Right cardiac atrium (tissue), 5 donors: ENCODE measurements around the gene CRABP2. TPM values are rescaled to one million over a fixed set of nuclear protein-coding genes. Genes with fewer than 3 reads are reported as not detected.

Source experiments
- polyA plus RNA-seq: library from polyadenylated mRNA; stranded (reverse); fragments of 200-250 nt; gene quantifications from one replicate; pipeline ENCODE4 v1.2.3, GENCODE V29; 2013
- total RNA-seq, 4 donors: library from RNA; stranded (reverse); fragmentation: NEBNext Ultra II Directional; extraction: Animal tissue kit (Norgen Biotek cat#: 25700); gene quantifications; one replicate each; pipeline ENCODE4 v1.2.1, GENCODE V29; 2021
- donor health status: healthy with polysubstance abuse.
- donor health status: DM: no; HTN: yes; CAD: no.
- donor health status: DM: no; HTN: no; CAD: no.
- donor health status: DM: no; HTN: yes; CAD: no; lungs with severe emphysema.
- donor health status: DM: yes; HTN: yes; CAD: no.

The CRABP2 gene
- total and polyA plus RNA-seq, 5 donors = 0.71 to 1.6 (median 0.76) TPM

Other genes starting within 250 kb of the CRABP2 start
- 10 to 100 TPM; 81.5 to 99.2 (median 89.6) TPM for gene MEF2D, start 204.8 kb downstream of the CRABP2 start, total RNA-seq
- gene MEF2D, start 204.8 kb downstream of the CRABP2 start, polyA plus RNA-seq = 53.0 TPM
- under 1 TPM; 0.06 to 0.86 (median 0.55) TPM for gene IQGAP3, start 133.0 kb downstream of the CRABP2 start, total RNA-seq
- gene IQGAP3, start 133.0 kb downstream of the CRABP2 start, polyA plus RNA-seq = 0.09 TPM
- gene TTC24, start 125.9 kb downstream of the CRABP2 start, total RNA-seq = not detected
- gene TTC24, start 125.9 kb downstream of the CRABP2 start, polyA plus RNA-seq = not detected
- 100 to 1,000 TPM in 1 of 4 donors, 10 to 100 TPM in 3; 95.0 to 111 (median 98.9) TPM for gene NAXE, start 113.8 kb downstream of the CRABP2 start, total RNA-seq
- 131 TPM for gene NAXE, start 113.8 kb downstream of the CRABP2 start, polyA plus RNA-seq
- gene GPATCH4, start 104.1 kb downstream of the CRABP2 start, total RNA-seq = 10 to 100 TPM; 13.4 to 21.6 (median 14.5) TPM
- gene GPATCH4, start 104.1 kb downstream of the CRABP2 start, polyA plus RNA-seq = 14.7 TPM
- gene HAPLN2, start 86.2 kb downstream of the CRABP2 start, total RNA-seq = 1 to 10 TPM in 2 of 4 donors, under 1 TPM in 2; 0.53 to 1.2 (median 1.1) TPM
- 2.0 TPM for gene HAPLN2, start 86.2 kb downstream of the CRABP2 start, polyA plus RNA-seq
- gene BCAN, start 63.5 kb downstream of the CRABP2 start, total RNA-seq = under 1 TPM in 2 of 4 donors, not detected in 2; 0.23 to 0.29 TPM
- gene BCAN, start 63.5 kb downstream of the CRABP2 start, polyA plus RNA-seq = 0.20 TPM
- gene NES, start 28.2 kb downstream of the CRABP2 start, total RNA-seq = 100 to 1,000 TPM; 146 to 282 (median 170) TPM
- gene NES, start 28.2 kb downstream of the CRABP2 start, polyA plus RNA-seq = 257 TPM
- gene METTL25B, start 22.9 kb upstream of the CRABP2 start, total RNA-seq = 10 to 100 TPM; 14.4 to 19.7 (median 17.3) TPM
- gene METTL25B, start 22.9 kb upstream of the CRABP2 start, polyA plus RNA-seq = 18.8 TPM
- 10 to 100 TPM; 13.0 to 23.0 (median 13.9) TPM for gene ISG20L2, start 23.2 kb upstream of the CRABP2 start, total RNA-seq
- gene ISG20L2, start 23.2 kb upstream of the CRABP2 start, polyA plus RNA-seq = 9.2 TPM
- gene MRPL24, start 35.5 kb upstream of the CRABP2 start, total RNA-seq = 10 to 100 TPM; 63.4 to 88.5 (median 74.9) TPM
- 145 TPM for gene MRPL24, start 35.5 kb upstream of the CRABP2 start, polyA plus RNA-seq
- gene HDGF, start 46.1 kb upstream of the CRABP2 start, total RNA-seq = 100 to 1,000 TPM; 148 to 171 (median 162) TPM
- 124 TPM for gene HDGF, start 46.1 kb upstream of the CRABP2 start, polyA plus RNA-seq
- gene PRCC, start 62.0 kb upstream of the CRABP2 start, total RNA-seq = 10 to 100 TPM; 36.3 to 47.1 (median 44.1) TPM
- gene PRCC, start 62.0 kb upstream of the CRABP2 start, polyA plus RNA-seq = 36.0 TPM
- 1 to 10 TPM in 3 of 4 donors, under 1 TPM in 1; 0.93 to 6.3 (median 2.2) TPM for gene SH2D2A, start 111.3 kb upstream of the CRABP2 start, total RNA-seq
- 2.0 TPM for gene SH2D2A, start 111.3 kb upstream of the CRABP2 start, polyA plus RNA-seq
- gene INSRR, start 153.5 kb upstream of the CRABP2 start, total RNA-seq = under 1 TPM; 0.03 to 0.06 (median 0.06) TPM
- gene INSRR, start 153.5 kb upstream of the CRABP2 start, polyA plus RNA-seq = 0.07 TPM
- 1 to 10 TPM; 1.3 to 4.2 (median 1.5) TPM for gene NTRK1, start 155.3 kb upstream of the CRABP2 start, total RNA-seq
- gene NTRK1, start 155.3 kb upstream of the CRABP2 start, polyA plus RNA-seq = 1.1 TPM
- 10 to 100 TPM in 1 of 4 donors, 1 to 10 TPM in 3; 6.6 to 10.3 (median 8.5) TPM for gene PEAR1, start 188.1 kb upstream of the CRABP2 start, total RNA-seq
- gene PEAR1, start 188.1 kb upstream of the CRABP2 start, polyA plus RNA-seq = 6.9 TPM
- under 1 TPM in 1 of 4 donors, not detected in 3; 0.31 TPM for gene LRRC71, start 215.0 kb upstream of the CRABP2 start, total RNA-seq
- 0.18 TPM for gene LRRC71, start 215.0 kb upstream of the CRABP2 start, polyA plus RNA-seq